Esophagus (tissue), 2 donors: ENCODE measurements around the gene TACR2. TPM values are rescaled to one million over a fixed set of nuclear protein-coding genes. Genes with fewer than 3 reads are reported as not detected.

ENCODE experiments used
- H3K27ac ChIP-seq, 2 donors: one replicate each; pipeline ENCODE4 v1.5.1; 2013; ENCODE audit warnings: low read depth in 2 of 2, mild to moderate bottlenecking in 2 of 2, inconsistent platforms in 1 of 2, low read length in 1 of 2, moderate library complexity in 1 of 2
- H3K27me3 ChIP-seq, 2 donors: one replicate each; pipeline ENCODE4 v1.6.1; 2013; ENCODE audit warnings: low read length in 2 of 2, control low read depth in 1 of 2, mild to moderate bottlenecking in 1 of 2; ENCODE audit not compliant: insufficient read depth in 2 of 2, control insufficient read depth in 1 of 2
- H3K36me3 ChIP-seq, 2 donors: one replicate each; pipeline ENCODE4 v1.6.1; 2013; ENCODE audit warnings: low read length in 1 of 2; ENCODE audit not compliant: control insufficient read depth in 2 of 2, insufficient read depth in 2 of 2
- H3K4me1 ChIP-seq, 2 donors: one replicate each; pipeline ENCODE4 v1.6.1; 2013; ENCODE audit warnings: low read length in 1 of 2; ENCODE audit not compliant: control insufficient read depth in 2 of 2, insufficient read depth in 2 of 2
- H3K4me3 ChIP-seq, 2 donors: one replicate each; pipeline ENCODE4 v1.5.1; 2013; ENCODE audit warnings: low read length in 2 of 2, mild to moderate bottlenecking in 2 of 2, low read depth in 1 of 2, moderate library complexity in 1 of 2
- H3K9me3 ChIP-seq, 2 donors: one replicate each; pipeline ENCODE4 v1.6.1; 2013; ENCODE audit warnings: mild to moderate bottlenecking in 2 of 2, low read depth in 1 of 2, low read length in 1 of 2, moderate library complexity in 1 of 2; ENCODE audit not compliant: control insufficient read depth in 2 of 2, insufficient read depth in 1 of 2
- WGBS, 2 donors: extraction: QIAGEN DNeasy Blood & Tissue Kit; methylation state at CpG; one replicate each; pipeline ENCODE4 v1.1.7; 2013; 5-methylcytosine and 5-hydroxymethylcytosine counted together
- polyA plus RNA-seq, 2 donors: library from polyadenylated mRNA; stranded (reverse); fragments of 200-250 nt; gene quantifications; one replicate each; pipeline ENCODE4 v1.2.3, GENCODE V29; 2013
- donor health status: healthy with polysubstance abuse.
- donor health status: Bipolar disorder and iron deficiency.

The TACR2 gene
- polyA plus RNA-seq, 2 donors, result 5.8 to 9.6 TPM

DNA sequence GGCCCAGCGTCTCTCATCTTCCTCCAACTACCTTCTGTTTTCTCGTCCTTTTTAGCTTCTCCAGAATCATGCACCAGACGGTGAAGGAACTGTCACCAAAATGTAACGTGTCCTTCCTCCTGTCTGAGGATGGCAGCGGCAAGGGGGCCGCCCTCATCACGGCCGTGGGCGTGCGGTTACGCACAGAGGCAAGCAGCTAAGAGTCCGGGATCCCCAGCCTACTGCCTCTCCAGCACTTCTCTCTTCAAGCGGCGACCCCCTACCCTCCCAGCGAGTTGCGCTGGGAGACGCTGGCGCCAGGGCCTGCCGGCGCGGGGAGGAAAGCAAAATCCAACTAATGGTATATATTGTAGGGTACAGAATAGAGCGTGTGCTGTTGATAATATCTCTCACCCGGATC lies 15.8 kb downstream of the TACR2 start:
- Histone ChIP-seq H3K27ac (no peak overlapping the region), H3K9me3 (no peaks in the 10 kb centered on the region), H3K27me3 (no peaks in the 10 kb centered on the region), H3K36me3 (peaks cover 11 to 48% of the 10 kb centered on the region in 2 donors), H3K4me3 (no peak overlapping the region), H3K4me1 (peaks cover 0 to 2% of the 10 kb centered on the region in 2 donors)
- WGBS, 2 donors, result 91 to 95% methylated on average over 23 of the region's 23 CpGs

DNA sequence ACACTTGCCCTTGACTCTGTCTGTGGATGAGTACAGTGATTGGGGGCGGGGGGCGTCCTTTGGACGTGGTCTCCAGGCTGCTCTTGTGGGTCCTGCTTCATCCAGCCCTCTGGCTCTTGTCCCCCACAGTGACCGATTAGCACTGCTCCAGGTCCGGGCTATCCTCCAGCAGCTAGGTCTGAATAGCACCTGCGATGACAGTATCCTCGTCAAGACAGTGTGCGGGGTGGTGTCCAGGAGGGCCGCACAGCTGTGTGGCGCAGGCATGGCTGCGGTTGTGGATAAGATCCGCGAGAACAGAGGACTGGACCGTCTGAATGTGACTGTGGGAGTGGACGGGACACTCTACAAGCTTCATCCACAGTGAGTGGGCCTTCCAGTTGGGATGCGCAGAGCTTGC lies 18.3 kb downstream of the TACR2 start:
- no peaks in the 10 kb centered on the region for H3K9me3 ChIP-seq
- H3K4me3 ChIP-seq, result no peak overlapping the region
- WGBS, 2 donors, result 87 to 92% methylated on average over 16 of the region's 16 CpGs
- peaks cover 15 to 54% of the 10 kb centered on the region in 2 donors for H3K36me3 ChIP-seq
- H3K27me3 ChIP-seq, result no peaks in the 10 kb centered on the region
- no peaks in the 10 kb centered on the region for H3K4me1 ChIP-seq
- H3K27ac ChIP-seq, result no peak overlapping the region

DNA sequence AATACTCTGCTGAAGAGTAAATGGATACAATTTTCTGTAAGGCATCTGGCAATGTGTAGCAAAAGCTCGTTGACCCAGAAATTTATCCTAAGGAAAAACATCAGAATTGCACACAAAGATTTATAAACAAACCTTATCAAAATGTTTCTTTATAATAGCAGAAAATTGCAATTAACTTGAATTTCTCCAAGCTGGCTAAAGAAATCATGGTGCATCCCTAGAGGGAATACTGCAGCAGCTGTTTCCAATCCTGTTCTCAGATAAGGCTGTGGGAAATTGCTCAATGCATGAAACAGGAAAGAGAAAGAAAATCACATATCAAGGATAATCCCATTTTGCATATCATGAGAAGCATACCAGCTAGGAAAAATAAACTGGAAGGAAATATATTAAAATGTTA lies 18.7 kb downstream of the TACR2 start:
- Histone ChIP-seq H3K36me3 (peaks cover 15 to 54% of the 10 kb centered on the region in 2 donors), H3K27ac (no peak overlapping the region), H3K9me3 (no peaks in the 10 kb centered on the region), H3K4me1 (no peaks in the 10 kb centered on the region), H3K4me3 (no peak overlapping the region), H3K27me3 (no peaks in the 10 kb centered on the region)
- 78 to 83% methylated on average over 1 of the region's 1 CpG for WGBS, 2 donors

DNA sequence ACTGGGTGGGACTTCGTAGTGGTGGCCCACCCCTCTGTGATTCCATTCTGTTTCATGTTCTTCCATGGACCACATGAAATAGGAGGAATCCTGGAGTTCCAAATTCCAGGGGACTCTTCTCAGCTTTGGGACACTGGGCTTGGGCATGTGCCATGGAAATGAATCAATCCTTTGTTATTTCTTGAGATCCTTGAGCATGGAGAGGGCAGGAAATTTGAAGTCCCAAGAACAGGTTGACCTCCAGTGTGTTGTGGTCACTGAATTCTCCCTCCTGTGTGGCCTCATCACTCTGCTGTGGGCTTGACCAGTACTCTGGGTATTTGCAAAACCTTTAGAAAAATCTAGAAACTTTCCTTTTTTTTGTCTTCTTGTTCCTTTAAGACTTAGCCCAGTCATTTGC lies 22.7 kb downstream of the TACR2 start:
- peaks cover 4 to 36% of the 10 kb centered on the region in 2 donors for H3K36me3 ChIP-seq
- no peaks in the 10 kb centered on the region for H3K9me3 ChIP-seq
- H3K27me3 ChIP-seq, result no peaks in the 10 kb centered on the region
- peak overlapping the region in 1 of 2 donors; percentile 62 for H3K27ac ChIP-seq
- 85% methylated on average over 1 of the region's 1 CpG for WGBS, 2 donors
- H3K4me1 ChIP-seq, result peaks cover 0 to 12% of the 10 kb centered on the region in 2 donors
- no peak overlapping the region for H3K4me3 ChIP-seq

- no peaks in the 10 kb centered on the region for H3K9me3 ChIP-seq
- H3K27me3 ChIP-seq, result no peaks in the 10 kb centered on the region
- H3K27ac ChIP-seq, result peak overlapping the region; percentile 9 to 79
- H3K36me3 ChIP-seq, result peaks cover 4 to 29% of the 10 kb centered on the region in 2 donors
- WGBS, 2 donors, result 8 to 9% methylated on average over 7 of the region's 7 CpGs
- H3K4me1 ChIP-seq, result peaks cover 0 to 13% of the 10 kb centered on the region in 2 donors
- H3K4me3 ChIP-seq, result no peak overlapping the region
These were observed 24.2 kb downstream of the TACR2 start for GRCh38 chr10:69392481-69393000.

GRCh38 chr10:69391158-69391557 lies 25.6 kb downstream of the TACR2 start:
- no peak overlapping the region for H3K4me3 ChIP-seq
- H3K27me3 ChIP-seq, result no peaks in the 10 kb centered on the region
- peaks cover 4 to 26% of the 10 kb centered on the region in 2 donors for H3K36me3 ChIP-seq
- H3K9me3 ChIP-seq, result no peaks in the 10 kb centered on the region
- 62 to 65% methylated on average over 6 of the region's 6 CpGs for WGBS, 2 donors
- H3K4me1 ChIP-seq, result peaks cover 0 to 13% of the 10 kb centered on the region in 2 donors
- H3K27ac ChIP-seq, result peak overlapping the region in 1 of 2 donors; percentile 94

DNA sequence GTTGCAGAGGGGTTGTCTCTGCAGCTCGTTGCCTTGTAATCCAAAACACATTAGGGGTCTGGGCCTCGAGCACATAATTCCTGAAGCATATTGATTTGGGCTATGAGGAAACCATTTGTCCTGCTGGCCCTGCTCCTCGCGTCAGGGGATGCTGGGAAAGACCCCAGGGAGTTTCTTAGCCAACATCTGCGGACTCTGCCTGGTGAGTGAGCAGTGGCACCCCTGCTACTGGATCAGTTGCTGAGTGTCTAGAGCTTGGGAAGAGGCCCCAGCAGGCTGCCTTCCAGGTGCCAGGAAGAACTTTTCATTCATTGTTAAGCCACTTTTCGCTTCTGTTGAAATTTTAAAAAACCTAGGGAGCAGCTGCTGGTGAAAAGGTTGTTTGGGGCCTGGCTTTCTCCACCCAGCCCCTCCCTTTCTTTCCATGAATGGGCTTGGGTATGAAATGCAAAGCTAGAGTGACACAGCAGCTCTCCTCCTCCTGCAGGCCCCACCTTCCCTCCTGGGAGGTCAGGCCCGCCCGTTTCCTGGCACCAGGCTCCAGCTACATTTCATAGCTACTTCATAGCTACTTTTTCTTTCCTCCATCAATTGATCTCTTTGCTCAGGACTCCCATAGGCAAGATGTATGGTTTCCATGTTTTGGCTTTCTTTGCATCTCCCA lies 26.8 kb downstream of the TACR2 start:
- H3K36me3 ChIP-seq, result peaks cover 3 to 26% of the 10 kb centered on the region in 2 donors
- H3K4me3 ChIP-seq, result no peak overlapping the region
- WGBS, 2 donors, result 42 to 62% methylated on average over 8 of the region's 8 CpGs
- no peaks in the 10 kb centered on the region for H3K27me3 ChIP-seq
- peak overlapping the region; percentile 84 to 94 for H3K27ac ChIP-seq
- peaks cover 0 to 16% of the 10 kb centered on the region in 2 donors for H3K4me1 ChIP-seq
- no peaks in the 10 kb centered on the region for H3K9me3 ChIP-seq

DNA sequence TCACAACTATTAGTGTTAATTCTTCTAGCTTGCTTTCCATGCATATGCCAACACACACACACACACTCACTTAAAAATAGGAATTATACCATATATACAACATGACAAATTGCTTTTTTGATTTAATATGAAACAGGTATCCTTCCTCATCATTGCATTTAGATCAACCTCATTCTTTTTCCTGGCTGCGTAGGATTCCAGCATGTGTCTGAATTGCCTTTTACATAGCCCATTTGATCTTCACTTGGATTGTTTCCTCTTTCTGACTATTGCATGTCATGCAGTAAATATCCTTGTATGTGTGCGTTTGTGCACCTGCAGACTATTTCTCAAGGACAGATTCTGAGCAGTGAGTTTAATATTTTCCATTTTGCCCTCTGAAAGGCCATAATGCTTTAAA lies 28.2 kb downstream of the TACR2 start:
- Histone ChIP-seq H3K9me3 (no peaks in the 10 kb centered on the region), H3K27ac (no peak overlapping the region), H3K27me3 (no peaks in the 10 kb centered on the region), H3K36me3 (peaks cover 13 to 26% of the 10 kb centered on the region in 2 donors), H3K4me3 (no peak overlapping the region), H3K4me1 (peaks cover 0 to 25% of the 10 kb centered on the region in 2 donors)
- 92 to 94% methylated on average over 2 of the region's 2 CpGs for WGBS, 2 donors

- 69 to 82% methylated on average over 3 of the region's 3 CpGs for WGBS, 2 donors
- no peak overlapping the region for H3K4me3 ChIP-seq
- H3K27ac ChIP-seq, result peak overlapping the region; percentile 16 to 52
- H3K27me3 ChIP-seq, result no peaks in the 10 kb centered on the region
- peaks cover 0 to 29% of the 10 kb centered on the region in 2 donors for H3K4me1 ChIP-seq
- H3K9me3 ChIP-seq, result no peaks in the 10 kb centered on the region
- peaks cover 21 to 24% of the 10 kb centered on the region in 2 donors for H3K36me3 ChIP-seq
These were observed 29.2 kb downstream of the TACR2 start for GRCh38 chr10:69387500-69387899.
